Measurements from ENCODE around the gene NALF2.

The NALF2 gene

DNA sequence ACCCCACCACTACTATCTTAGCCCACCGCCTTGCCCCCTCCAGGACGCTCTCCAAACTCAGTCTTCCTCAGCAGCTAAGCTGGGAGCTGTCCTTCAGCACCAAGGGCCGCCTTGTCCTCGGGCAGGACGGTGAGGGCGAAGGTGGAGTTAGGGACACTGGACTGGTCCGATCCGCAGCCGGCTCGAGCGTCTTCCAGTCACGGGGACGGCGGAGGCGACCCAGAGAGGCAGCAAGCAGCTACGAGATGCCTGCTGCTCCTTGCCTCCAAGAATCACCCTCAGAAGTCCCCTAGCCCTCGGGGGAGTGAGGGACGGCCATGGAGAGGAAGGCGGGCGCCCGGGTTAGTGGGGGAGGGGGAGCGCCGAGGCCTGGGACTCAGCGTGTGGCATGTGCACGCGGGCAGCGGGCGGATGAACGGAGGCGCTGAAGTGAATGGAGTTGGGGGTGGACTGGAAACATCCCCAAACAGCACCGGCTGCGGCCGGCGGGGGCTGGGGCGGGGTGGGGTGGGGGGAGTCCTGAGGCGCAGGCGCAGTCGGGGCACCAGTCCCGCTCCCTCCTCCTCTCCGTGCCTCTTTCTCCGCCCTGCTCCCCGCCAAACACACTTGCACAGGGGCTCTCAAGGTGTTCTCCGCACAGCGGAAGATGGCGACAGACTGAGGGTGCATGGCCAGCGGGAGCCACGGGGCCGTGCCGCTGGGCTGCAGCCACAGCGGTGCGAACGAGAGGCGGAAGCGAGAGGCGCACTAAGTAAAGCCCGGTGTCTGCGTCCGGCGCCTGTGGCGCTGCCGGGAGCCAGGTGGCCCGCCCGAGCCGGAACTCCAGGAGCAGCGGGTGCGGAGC, at the start of gene NALF2:
Gene NALF2, plus strand, starts transcription at position 545 of the 844 bp plus-strand sequence. CDS start 957 bp downstream, outside the sequence.
- DNase-seq (ENCODE audit: low read depth): peak; percentile 49
- TF ChIP-seq, protein P1, sequence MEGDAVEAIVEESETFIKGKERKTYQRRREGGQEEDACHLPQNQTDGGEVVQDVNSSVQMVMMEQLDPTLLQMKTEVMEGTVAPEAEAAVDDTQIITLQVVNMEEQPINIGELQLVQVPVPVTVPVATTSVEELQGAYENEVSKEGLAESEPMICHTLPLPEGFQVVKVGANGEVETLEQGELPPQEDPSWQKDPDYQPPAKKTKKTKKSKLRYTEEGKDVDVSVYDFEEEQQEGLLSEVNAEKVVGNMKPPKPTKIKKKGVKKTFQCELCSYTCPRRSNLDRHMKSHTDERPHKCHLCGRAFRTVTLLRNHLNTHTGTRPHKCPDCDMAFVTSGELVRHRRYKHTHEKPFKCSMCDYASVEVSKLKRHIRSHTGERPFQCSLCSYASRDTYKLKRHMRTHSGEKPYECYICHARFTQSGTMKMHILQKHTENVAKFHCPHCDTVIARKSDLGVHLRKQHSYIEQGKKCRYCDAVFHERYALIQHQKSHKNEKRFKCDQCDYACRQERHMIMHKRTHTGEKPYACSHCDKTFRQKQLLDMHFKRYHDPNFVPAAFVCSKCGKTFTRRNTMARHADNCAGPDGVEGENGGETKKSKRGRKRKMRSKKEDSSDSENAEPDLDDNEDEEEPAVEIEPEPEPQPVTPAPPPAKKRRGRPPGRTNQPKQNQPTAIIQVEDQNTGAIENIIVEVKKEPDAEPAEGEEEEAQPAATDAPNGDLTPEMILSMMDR (IDR thresholded peaks at IDR 0.05; ENCODE audit: insufficient read depth, low read depth, low read length, missing control alignments): no peak
- H3K4me3 ChIP-seq (ENCODE audit: low read length): peak within 1 kb of the TSS; percentile 28

DNA sequence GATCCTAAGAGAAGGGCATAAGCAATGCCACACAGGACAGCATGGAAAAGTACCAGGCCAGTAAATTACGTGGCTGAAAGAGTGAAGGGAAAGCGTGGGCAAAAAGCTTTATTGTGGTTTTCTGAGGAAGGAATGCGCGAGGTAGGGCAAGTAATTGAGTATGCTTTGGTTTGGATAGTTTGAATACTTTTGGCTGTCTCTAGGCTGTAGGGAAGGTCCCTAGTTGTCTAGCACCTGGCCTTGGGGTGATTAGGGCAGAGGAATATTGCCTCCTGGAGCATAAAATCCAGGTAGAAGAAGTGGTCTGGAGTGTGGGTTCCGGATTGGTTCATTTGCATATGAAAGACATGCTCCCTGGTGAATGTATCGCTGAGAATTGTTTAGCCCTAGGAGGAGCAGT, 46.4 kb upstream of the NALF2 start:
- no peak overlapping the region for H3K4me3 ChIP-seq (ENCODE audit: low read length)
- no peak for DNase-seq (ENCODE audit: low read depth)
- TF ChIP-seq, protein P1 (IDR thresholded peaks at IDR 0.05; ENCODE audit: insufficient read depth, low read depth, low read length, missing control alignments): no peak

DNA sequence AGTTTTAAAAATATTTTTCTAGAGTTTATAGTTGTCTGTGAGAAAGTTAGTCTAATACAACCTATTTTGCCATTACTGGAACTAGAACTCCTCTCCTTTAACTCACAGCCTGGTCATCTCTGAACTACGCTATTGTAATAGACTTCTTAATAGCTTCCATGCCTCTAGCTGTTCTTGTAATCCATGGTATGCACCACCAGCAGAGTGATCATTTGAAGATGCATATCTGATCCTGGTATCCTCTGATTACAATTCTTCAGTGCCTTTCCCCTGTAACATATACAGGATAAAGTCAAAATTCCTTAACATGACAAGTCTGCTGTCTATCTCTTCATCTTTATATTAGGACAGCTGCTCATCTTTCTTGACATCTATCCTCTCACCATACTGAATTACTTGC, 37.6 kb upstream of the NALF2 start:
- no peak for DNase-seq (ENCODE audit: low read depth)
- no peak overlapping the region for H3K4me3 ChIP-seq (ENCODE audit: low read length)
- TF ChIP-seq, protein P1 (IDR thresholded peaks at IDR 0.05; ENCODE audit: insufficient read depth, low read depth, low read length, missing control alignments): no peak

DNA sequence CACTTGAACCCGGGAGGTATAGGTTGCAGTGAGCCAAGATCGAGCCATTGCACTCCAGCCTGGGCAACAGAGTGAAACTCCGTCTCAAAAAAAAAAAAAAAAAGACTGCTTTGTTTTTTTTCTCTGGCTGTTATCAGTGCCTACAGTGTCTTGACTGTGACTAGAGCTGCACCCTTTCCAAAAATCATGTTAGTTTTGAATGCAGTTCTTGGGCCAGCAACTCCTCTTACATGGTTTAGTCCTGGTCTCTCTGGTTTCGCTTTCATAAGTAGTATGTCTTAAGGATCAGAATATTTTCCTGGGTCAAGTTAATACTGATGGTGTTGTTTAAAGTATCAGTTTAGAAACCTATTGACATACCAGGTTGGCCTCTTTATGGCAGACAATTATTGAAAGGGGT, 34.2 kb upstream of the NALF2 start:
- DNase-seq (ENCODE audit: low read depth): no peak
- H3K4me3 ChIP-seq (ENCODE audit: low read length): no peak overlapping the region
- TF ChIP-seq, protein P1 (IDR thresholded peaks at IDR 0.05; ENCODE audit: insufficient read depth, low read depth, low read length, missing control alignments): no peak

DNA sequence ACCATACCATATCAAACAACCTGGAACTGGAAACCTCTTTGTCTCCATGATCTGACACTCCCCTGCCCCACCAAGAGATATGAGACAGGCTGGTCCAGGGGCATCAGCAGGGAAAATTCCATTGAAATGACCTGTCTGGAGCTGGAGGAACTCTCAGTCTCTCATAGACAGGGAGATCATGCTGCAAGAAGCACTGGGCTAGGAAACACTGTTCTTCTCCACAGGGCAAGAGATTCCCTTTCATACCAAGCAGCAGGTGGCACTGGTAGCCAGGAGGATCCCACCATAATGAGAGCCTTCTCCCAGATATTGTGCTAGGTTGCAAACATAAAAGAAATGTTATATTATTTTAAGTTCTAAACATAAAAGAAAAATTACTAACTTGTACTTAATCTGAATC, 14.5 kb upstream of the NALF2 start:
- TF ChIP-seq, protein P1 (IDR thresholded peaks at IDR 0.05; ENCODE audit: insufficient read depth, low read depth, low read length, missing control alignments): no peak
- no peak for DNase-seq (ENCODE audit: low read depth)
- H3K4me3 ChIP-seq (ENCODE audit: low read length): no peak overlapping the region

DNA sequence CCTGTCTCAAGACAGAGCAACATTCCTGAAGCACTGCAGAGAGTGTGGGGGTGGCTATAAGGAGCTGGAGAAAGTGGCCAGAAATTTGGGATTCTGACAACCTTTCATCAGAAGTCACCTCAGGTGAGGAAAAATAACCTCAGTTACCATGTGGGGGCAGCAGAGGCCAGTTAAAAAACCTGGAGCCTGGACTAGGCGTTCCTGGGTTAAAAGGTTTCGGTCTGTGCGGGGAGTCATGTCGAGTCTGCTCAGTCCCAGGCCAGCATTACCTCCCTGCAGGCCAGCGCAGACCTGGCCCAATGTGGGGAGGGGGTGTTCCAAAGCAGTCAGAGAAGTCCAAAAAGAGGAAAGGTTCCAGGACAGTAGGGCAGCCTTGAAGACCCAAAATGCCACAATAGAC, 10.9 kb upstream of the NALF2 start:
- TF ChIP-seq, protein P1 (IDR thresholded peaks at IDR 0.05; ENCODE audit: insufficient read depth, low read depth, low read length, missing control alignments): peak; percentile 35
- peak; percentile 36 for DNase-seq (ENCODE audit: low read depth)
- H3K4me3 ChIP-seq (ENCODE audit: low read length): no peak overlapping the region

DNA sequence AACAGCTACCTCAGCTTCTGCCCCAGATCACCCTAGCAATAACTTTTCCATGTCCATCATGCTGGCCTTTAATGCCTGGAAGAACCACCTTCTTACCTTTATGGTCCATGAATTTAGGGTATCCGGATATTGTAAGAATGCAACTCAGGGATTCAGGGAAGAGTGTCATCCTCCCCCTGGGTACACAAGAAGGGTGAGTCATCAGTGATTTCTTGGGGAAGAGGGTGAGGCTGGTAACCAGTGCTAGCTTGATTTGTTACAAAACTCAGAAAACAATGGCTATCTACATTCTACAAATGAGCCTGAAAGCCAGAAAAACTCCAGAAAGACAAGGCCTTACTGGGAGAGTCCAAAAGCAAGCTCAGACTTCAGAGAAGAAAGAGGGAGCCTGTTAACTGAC, 10.4 kb upstream of the NALF2 start:
- TF ChIP-seq, protein P1 (IDR thresholded peaks at IDR 0.05; ENCODE audit: insufficient read depth, low read depth, low read length, missing control alignments): no peak

More for the DNA sequence above, 10.4 kb upstream of the NALF2 start:
- DNase-seq (ENCODE audit: low read depth): peak; percentile 54
- H3K4me3 ChIP-seq (ENCODE audit: low read length): no peak overlapping the region
